ENCODE results near the gene KASH5. TPM values are rescaled to one million over a fixed set of nuclear protein-coding genes. Genes with fewer than 3 reads are reported as not detected.
A peak's percentile ranks its signal among the peaks of the same experiment; 100 is the strongest.
"Not testable (repeated sequence)": the region's sequence is repeated elsewhere in the genome, so short reads cannot be mapped to it uniquely, and the experiment has no call there.

KASH5 gene
- total RNA-seq, 2 experiments from 2014 or later, result 12.0 to 16.3 TPM

DNA sequence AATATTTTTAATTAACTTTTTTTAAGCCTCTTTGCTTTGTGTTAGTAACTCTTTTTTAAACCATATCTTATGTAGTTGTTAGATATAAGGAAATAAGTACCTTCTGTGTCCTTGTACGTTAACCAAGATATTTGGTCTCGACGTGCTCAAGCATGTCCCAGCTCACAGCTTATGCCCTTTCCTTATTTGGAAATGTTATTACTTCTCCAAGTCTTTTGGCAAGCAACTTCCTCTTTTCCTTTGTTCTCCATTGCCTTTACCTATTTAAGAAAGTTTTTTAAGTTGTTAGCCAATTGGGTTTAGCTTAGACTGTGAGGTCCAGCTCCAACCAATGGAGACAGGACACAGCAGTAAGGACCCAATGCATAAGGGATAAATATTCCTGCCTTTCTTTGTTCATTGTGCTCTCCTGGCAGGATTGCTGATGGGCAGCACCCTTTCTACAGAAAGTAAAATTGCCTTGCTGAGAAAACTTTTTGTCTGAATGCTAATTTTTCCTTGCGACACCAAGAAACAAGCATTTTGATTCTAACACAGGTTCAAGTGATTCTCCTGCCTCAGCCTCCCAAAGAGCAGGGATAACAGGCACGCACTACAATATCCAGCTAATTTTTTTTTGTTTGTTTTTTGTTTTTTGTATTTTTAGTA, 19.2 kb upstream of the KASH5 start:
- CTCF ChIA-PET (ENCODE audit: unreplicated experiment), result no interaction called here

GRCh38 chr19:49371184-49371583, 16.9 kb upstream of the KASH5 start:
- DNase-seq (ENCODE audit: low spot score), result no peak
- no peak overlapping the region for H3K4me2 ChIP-seq (ENCODE audit: low read length)
- H3K4me3 ChIP-seq (ENCODE audit: low read depth, low read length, poor library complexity, severe bottlenecking), result no peak overlapping the region
- peaks cover 8% of the 10 kb centered on the region for H3K4me1 ChIP-seq (ENCODE audit: insufficient read depth, low read length, poor library complexity, severe bottlenecking)
- CTCF ChIA-PET (ENCODE audit: unreplicated experiment), result no interaction called here
- no peaks in the 10 kb centered on the region for H4K20me1 ChIP-seq (ENCODE audit: insufficient read depth, low read length)
- H3K79me2 ChIP-seq (ENCODE audit: insufficient read depth, low read depth, low read length), result no peaks in the 10 kb centered on the region
- TF ChIP-seq, protein P1, sequence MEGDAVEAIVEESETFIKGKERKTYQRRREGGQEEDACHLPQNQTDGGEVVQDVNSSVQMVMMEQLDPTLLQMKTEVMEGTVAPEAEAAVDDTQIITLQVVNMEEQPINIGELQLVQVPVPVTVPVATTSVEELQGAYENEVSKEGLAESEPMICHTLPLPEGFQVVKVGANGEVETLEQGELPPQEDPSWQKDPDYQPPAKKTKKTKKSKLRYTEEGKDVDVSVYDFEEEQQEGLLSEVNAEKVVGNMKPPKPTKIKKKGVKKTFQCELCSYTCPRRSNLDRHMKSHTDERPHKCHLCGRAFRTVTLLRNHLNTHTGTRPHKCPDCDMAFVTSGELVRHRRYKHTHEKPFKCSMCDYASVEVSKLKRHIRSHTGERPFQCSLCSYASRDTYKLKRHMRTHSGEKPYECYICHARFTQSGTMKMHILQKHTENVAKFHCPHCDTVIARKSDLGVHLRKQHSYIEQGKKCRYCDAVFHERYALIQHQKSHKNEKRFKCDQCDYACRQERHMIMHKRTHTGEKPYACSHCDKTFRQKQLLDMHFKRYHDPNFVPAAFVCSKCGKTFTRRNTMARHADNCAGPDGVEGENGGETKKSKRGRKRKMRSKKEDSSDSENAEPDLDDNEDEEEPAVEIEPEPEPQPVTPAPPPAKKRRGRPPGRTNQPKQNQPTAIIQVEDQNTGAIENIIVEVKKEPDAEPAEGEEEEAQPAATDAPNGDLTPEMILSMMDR (conservative IDR thresholded peaks at IDR 0.05; ENCODE audit: low read length), result no peak
- no peak for TF ChIP-seq EZH2phosphoT487 (IDR thresholded peaks at IDR 0.05; ENCODE audit: borderline replicate concordance, low read depth, low read length)
- no peak overlapping the region for H3K27ac ChIP-seq (ENCODE audit: low read depth, low read length, poor library complexity, severe bottlenecking)
- POLR2A ChIA-PET, result no interaction called here
- H3K9me2 ChIP-seq (ENCODE audit: insufficient read depth, low read length), result no peaks in the 10 kb centered on the region
- no peak overlapping the region for H2AFZ ChIP-seq (ENCODE audit: low read length)
- peaks cover 12% of the 10 kb centered on the region; the same call in 1 of the 2 replicates for H3K9me3 ChIP-seq (ENCODE audit: low read length)
- intact Hi-C loops (cut with micrococcal nuclease; ENCODE audit: unreplicated experiment), result no loop called here
- no TSS peak for BruUV-seq (replicated peaks)
- H3K36me3 ChIP-seq (ENCODE audit: insufficient read depth, low read length), result no peaks in the 10 kb centered on the region; the same call in 1 of the 2 replicates

More for the DNA sequence above, 19.2 kb upstream of the KASH5 start:
- Histone ChIP-seq H3K4me3 (ENCODE audit: low read depth, low read length, poor library complexity, severe bottlenecking) (no peak overlapping the region), H3K4me1 (ENCODE audit: insufficient read depth, low read length, poor library complexity, severe bottlenecking) (peaks cover 19% of the 10 kb centered on the region), H3K36me3 (ENCODE audit: insufficient read depth, low read length) (no peaks in the 10 kb centered on the region; the same call in 1 of the 2 replicates), H3K4me2 (ENCODE audit: low read length) (no peak overlapping the region), H3K9me3 (ENCODE audit: low read length) (peaks cover 12% of the 10 kb centered on the region; the same call in 1 of the 2 replicates), H3K27ac (ENCODE audit: low read depth, low read length, poor library complexity, severe bottlenecking) (no peak overlapping the region), H2AFZ (ENCODE audit: low read length) (no peak overlapping the region), H4K20me1 (ENCODE audit: insufficient read depth, low read length) (no peaks in the 10 kb centered on the region), H3K79me2 (ENCODE audit: insufficient read depth, low read depth, low read length) (no peaks in the 10 kb centered on the region), H3K9me2 (ENCODE audit: insufficient read depth, low read length) (no peaks in the 10 kb centered on the region)
- TF ChIP-seq, protein P1 (conservative IDR thresholded peaks at IDR 0.05; ENCODE audit: low read length), result no peak
- DNase-seq (ENCODE audit: low spot score), result no peak
- POLR2A ChIA-PET, result no interaction called here
- intact Hi-C loops (cut with micrococcal nuclease; ENCODE audit: unreplicated experiment), result no loop called here
- BruUV-seq (replicated peaks), result no TSS peak

DNA sequence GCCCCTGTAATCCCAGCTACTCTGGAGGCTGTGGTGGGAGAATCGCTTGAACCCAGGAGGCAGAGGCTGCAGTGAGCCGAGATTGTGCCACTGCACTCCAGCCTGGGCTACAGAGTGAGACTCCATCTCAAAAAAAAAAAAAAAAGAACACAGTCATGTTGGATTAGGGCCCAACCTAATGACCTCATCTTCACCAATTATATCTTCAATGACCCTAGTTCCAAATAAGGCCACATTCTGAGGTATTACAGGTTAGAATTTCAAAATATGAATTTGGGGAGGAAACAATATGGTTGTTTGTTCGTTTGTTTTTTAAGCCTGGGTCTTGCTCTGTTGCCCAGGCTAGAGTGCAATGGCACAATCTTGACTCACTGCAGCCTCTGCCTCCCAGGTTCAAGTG, 14.9 kb upstream of the KASH5 start:
- intact Hi-C loops (cut with micrococcal nuclease; ENCODE audit: unreplicated experiment); DNase-seq (ENCODE audit: low spot score); H4K20me1 ChIP-seq (ENCODE audit: insufficient read depth, low read length); H3K27ac ChIP-seq (ENCODE audit: low read depth, low read length, poor library complexity, severe bottlenecking); BruUV-seq (replicated peaks); H3K4me1 ChIP-seq (ENCODE audit: insufficient read depth, low read length, poor library complexity, severe bottlenecking); CTCF ChIA-PET (ENCODE audit: unreplicated experiment); H3K4me3 ChIP-seq (ENCODE audit: low read depth, low read length, poor library complexity, severe bottlenecking); H3K79me2 ChIP-seq (ENCODE audit: insufficient read depth, low read depth, low read length); H2AFZ ChIP-seq (ENCODE audit: low read length); H3K9me2 ChIP-seq (ENCODE audit: insufficient read depth, low read length); H3K36me3 ChIP-seq (ENCODE audit: insufficient read depth, low read length): not testable (repeated sequence)
- POLR2A ChIA-PET, result interaction anchor here (0.6 kb wide), 1 partner anchor 15 kb away, joined by 4 read pairs; no protein-coding TSS in a partner anchor
- Histone ChIP-seq H3K9me3 (ENCODE audit: low read length) (peaks cover 12% of the 10 kb centered on the region; the same call in 1 of the 2 replicates), H3K4me2 (ENCODE audit: low read length) (peak overlapping the region; percentile 23; the same call in 1 of the 2 replicates)

Data from OCI-LY7 (cell line).